Spleen (tissue), 7 donors: ENCODE measurements around the gene CCDC3.

Experiments
- POLR2A ChIP-seq, 3 donors: fragments of 450-650 bp; IDR thresholded peaks; one replicate each; pipeline ENCODE4 v1.5.1; 2017; ENCODE audit warnings: antibody characterized with exemption in 3 of 3, mild to moderate bottlenecking in 1 of 3
- POLR2AphosphoS5 ChIP-seq, 3 donors: sonication (generic); formaldehyde crosslinking; IDR thresholded peaks; one replicate each; pipeline ENCODE4 v1.5.1; 2017; ENCODE audit warnings: antibody characterized with exemption in 3 of 3
- TF ChIP-seq, protein P1 (sequence below), 11 experiments: fragments of 200-600 bp in 7 of 11; fragments of 450-650 bp in 4 of 11; sonication (generic) in 4 of 11; IDR thresholded peaks in 8 of 11; conservative IDR thresholded peaks in 3 of 11; 1 replicate in 7 of 11; 2 replicates in 4 of 11; pipeline versions ENCODE4 v1.4.0 to v1.8.0; 2016 to 2021; ENCODE audit warnings: antibody characterized with exemption in 11 of 11, inconsistent platforms in 4 of 11, mild to moderate bottlenecking in 1 of 11
- donor health status: DM: no; HTN: no; CAD: no; lungs with moderate emphysema.
- donor health status: DM: no; HTN: no; CAD: no.
- donor health status: DM: no; HTN: no; CAD: no.

- TF ChIP-seq, protein P1, sequence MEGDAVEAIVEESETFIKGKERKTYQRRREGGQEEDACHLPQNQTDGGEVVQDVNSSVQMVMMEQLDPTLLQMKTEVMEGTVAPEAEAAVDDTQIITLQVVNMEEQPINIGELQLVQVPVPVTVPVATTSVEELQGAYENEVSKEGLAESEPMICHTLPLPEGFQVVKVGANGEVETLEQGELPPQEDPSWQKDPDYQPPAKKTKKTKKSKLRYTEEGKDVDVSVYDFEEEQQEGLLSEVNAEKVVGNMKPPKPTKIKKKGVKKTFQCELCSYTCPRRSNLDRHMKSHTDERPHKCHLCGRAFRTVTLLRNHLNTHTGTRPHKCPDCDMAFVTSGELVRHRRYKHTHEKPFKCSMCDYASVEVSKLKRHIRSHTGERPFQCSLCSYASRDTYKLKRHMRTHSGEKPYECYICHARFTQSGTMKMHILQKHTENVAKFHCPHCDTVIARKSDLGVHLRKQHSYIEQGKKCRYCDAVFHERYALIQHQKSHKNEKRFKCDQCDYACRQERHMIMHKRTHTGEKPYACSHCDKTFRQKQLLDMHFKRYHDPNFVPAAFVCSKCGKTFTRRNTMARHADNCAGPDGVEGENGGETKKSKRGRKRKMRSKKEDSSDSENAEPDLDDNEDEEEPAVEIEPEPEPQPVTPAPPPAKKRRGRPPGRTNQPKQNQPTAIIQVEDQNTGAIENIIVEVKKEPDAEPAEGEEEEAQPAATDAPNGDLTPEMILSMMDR (IDR thresholded peaks at IDR 0.05 in 8 of 11, conservative IDR thresholded peaks at IDR 0.05 in 3 of 11) = no peak
- TF ChIP-seq POLR2A (IDR thresholded peaks at IDR 0.05) = no peak
- no peak for TF ChIP-seq POLR2AphosphoS5 (IDR thresholded peaks at IDR 0.05)
Measured at GRCh38 chr10:12849319-12850181, 152.0 kb downstream of the CCDC3 start.
